Measurements from ENCODE around the gene TPSB2. TPM values are rescaled to one million over a fixed set of nuclear protein-coding genes. Genes with fewer than 3 reads are reported as not detected.

The TPSB2 gene
- total RNA-seq, 4 donors from 2014 or later: 32.8 to 163 (median 51.4) TPM

DNA sequence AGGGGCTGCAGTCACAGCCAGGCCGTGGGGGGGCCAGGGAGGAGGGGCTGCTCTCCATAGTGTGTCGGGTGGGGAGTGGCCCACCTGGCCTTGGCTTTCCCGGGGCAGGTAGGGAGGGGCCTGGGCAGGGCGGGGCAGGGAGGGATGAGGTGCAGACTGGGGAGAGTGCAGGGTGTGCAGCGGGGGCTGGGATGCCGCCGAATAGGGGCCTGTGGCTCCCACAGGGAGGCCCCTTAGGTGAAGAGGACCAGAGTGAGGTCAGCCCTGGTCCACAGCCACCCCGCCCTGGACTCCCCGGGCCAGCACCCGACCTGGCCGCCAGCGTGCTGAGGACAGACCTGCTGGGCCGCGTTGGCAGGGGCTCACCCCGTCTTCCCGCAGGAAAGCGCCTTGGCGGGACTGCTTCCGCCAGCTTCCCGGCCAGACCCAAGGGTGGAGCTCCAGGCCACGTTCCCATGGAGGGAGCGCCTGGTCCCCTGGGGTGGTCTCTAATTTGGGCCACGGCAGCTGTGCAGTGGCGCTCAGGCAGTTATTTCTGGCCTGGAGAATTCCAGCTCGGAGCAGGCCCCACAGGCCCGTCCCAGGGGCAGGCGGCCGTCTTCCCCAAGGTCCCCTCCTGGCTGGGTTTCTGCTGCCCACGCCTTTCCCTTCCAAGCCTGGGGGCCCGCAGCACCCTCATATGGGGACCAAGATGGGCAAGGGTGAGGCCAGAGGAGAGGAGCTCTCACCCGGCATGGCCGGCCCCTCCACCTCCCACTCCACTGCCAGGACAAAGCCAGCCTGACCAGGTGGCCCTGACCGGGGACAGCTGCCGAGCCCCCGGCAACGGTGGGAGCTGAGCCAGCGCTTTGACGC, 49.2 kb downstream of the TPSB2 start:
- TF ChIP-seq, protein P1, sequence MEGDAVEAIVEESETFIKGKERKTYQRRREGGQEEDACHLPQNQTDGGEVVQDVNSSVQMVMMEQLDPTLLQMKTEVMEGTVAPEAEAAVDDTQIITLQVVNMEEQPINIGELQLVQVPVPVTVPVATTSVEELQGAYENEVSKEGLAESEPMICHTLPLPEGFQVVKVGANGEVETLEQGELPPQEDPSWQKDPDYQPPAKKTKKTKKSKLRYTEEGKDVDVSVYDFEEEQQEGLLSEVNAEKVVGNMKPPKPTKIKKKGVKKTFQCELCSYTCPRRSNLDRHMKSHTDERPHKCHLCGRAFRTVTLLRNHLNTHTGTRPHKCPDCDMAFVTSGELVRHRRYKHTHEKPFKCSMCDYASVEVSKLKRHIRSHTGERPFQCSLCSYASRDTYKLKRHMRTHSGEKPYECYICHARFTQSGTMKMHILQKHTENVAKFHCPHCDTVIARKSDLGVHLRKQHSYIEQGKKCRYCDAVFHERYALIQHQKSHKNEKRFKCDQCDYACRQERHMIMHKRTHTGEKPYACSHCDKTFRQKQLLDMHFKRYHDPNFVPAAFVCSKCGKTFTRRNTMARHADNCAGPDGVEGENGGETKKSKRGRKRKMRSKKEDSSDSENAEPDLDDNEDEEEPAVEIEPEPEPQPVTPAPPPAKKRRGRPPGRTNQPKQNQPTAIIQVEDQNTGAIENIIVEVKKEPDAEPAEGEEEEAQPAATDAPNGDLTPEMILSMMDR (IDR thresholded peaks at IDR 0.05; ENCODE audit: low read depth): no peak

Other genes with a start within 250 kb of the TPSB2 start
- gene SOX8, start 248.4 kb downstream of the TPSB2 start, total RNA-seq: 1 to 10 TPM in 1 of 4 donors, not detected in 3; 1.0 TPM
- not detected for gene SSTR5, start 157.4 kb downstream of the TPSB2 start, total RNA-seq
- not detected for gene C1QTNF8, start 133.9 kb downstream of the TPSB2 start, total RNA-seq
- gene CACNA1H, start 77.1 kb downstream of the TPSB2 start, total RNA-seq: 10 to 100 TPM in 1 of 4 donors, 1 to 10 TPM in 2, under 1 TPM in 1; 0.51 to 13.9 (median 3.1) TPM
- gene TPSG1, start 4.9 kb downstream of the TPSB2 start, total RNA-seq: 1 to 10 TPM in 1 of 4 donors, not detected in 3; 2.4 TPM
- gene TPSAB1, start 10.5 kb upstream of the TPSB2 start, total RNA-seq: 100 to 1,000 TPM in 1 of 4 donors, 10 to 100 TPM in 3; 31.8 to 116 (median 69.8) TPM
- 10 to 100 TPM in 2 of 4 donors, 1 to 10 TPM in 1, not detected in 1; 6.6 to 14.3 (median 12.8) TPM for gene TPSD1, start 25.9 kb upstream of the TPSB2 start, total RNA-seq
- 100 to 1,000 TPM in 1 of 4 donors, 10 to 100 TPM in 3; 41.1 to 102 (median 55.9) TPM for gene UBE2I, start 79.5 kb upstream of the TPSB2 start, total RNA-seq
- 1 to 10 TPM in 3 of 4 donors, under 1 TPM in 1; 0.98 to 8.5 (median 2.5) TPM for gene BAIAP3, start 103.5 kb upstream of the TPSB2 start, total RNA-seq
- 100 to 1,000 TPM in 1 of 4 donors, 10 to 100 TPM in 3; 41.6 to 147 (median 65.0) TPM for gene TSR3, start 121.7 kb upstream of the TPSB2 start, total RNA-seq
- gene GNPTG, start 121.7 kb upstream of the TPSB2 start, total RNA-seq: 10 to 100 TPM; 38.8 to 78.4 (median 66.5) TPM
- 10 to 100 TPM; 14.3 to 49.2 (median 25.9) TPM for gene UNKL, start 184.5 kb upstream of the TPSB2 start, total RNA-seq
- gene UQCC4, start 190.6 kb upstream of the TPSB2 start, total RNA-seq: 10 to 100 TPM in 2 of 4 donors, 1 to 10 TPM in 2; 3.4 to 16.4 (median 6.9) TPM
- not detected for gene PERCC1, start 200.9 kb upstream of the TPSB2 start, total RNA-seq
- gene CCDC154, start 214.4 kb upstream of the TPSB2 start, total RNA-seq: under 1 TPM in 2 of 4 donors, not detected in 2; 0.22 to 0.38 TPM
- gene CLCN7, start 244.8 kb upstream of the TPSB2 start, total RNA-seq: 10 to 100 TPM; 44.9 to 73.3 (median 56.6) TPM